ENCODE data around the gene CXCL11.

The CXCL11 gene

DNA sequence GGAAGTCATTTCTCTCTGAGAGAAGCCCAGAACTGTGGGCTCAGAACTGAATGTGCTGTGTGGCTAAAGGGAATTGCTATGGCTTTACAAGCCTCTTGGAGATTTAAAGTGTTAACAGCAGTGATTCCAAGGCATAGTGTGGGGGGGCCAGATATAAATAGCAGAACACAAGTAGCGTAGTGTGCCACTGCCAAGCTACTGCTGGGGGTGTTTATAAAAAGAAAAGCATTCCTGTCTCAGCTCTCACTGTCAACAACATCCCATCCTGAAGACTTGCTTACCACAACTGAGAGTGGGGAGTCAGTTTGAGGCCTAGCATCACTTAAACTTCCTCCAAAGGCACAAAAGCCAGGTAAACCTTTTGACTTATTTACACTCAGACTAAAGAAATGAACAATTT lies 38.6 kb upstream of the CXCL11 start, which contains the start of gene ART3:
Gene ART3 (plus strand): TSS at position 242 of the 400 bp plus-strand sequence. CDS start 1,181 bp downstream, outside the sequence.
- Histone ChIP-seq H3K27me3 (ENCODE audit: insufficient read depth, low read depth, severe bottlenecking) (no peaks in the 10 kb centered on the region), H3K36me3 (no peaks in the 10 kb centered on the region), H3K4me3 (ENCODE audit: low read depth, low read length) (no peak within 1 kb of the TSS), H3K27ac (no peak within 1 kb of the TSS), H3K9me3 (ENCODE audit: severe bottlenecking) (no peaks in the 10 kb centered on the region)
- TF ChIP-seq, protein P1, sequence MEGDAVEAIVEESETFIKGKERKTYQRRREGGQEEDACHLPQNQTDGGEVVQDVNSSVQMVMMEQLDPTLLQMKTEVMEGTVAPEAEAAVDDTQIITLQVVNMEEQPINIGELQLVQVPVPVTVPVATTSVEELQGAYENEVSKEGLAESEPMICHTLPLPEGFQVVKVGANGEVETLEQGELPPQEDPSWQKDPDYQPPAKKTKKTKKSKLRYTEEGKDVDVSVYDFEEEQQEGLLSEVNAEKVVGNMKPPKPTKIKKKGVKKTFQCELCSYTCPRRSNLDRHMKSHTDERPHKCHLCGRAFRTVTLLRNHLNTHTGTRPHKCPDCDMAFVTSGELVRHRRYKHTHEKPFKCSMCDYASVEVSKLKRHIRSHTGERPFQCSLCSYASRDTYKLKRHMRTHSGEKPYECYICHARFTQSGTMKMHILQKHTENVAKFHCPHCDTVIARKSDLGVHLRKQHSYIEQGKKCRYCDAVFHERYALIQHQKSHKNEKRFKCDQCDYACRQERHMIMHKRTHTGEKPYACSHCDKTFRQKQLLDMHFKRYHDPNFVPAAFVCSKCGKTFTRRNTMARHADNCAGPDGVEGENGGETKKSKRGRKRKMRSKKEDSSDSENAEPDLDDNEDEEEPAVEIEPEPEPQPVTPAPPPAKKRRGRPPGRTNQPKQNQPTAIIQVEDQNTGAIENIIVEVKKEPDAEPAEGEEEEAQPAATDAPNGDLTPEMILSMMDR (IDR thresholded peaks at IDR 0.05; ENCODE audit: low read depth, low read length) = no peak
- DNase-seq = no peak

DNA sequence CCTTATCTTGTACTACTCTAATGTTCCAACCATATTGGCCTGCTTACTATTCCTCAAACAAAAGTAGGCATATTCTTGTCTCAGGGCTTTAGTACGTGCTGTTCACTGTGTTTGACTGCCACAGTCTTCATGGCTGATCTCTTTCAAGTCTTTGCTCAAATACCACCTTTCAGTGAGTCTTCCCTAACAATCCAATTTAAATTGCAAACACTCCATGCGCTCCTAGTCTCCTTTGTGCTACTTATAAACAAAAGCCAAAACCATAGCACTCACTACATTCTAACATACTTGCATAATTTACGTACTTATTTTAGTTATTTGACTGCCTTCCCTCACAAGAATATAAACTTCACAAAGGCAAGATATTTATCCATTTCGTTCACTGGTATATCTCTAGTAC lies 36.9 kb upstream of the CXCL11 start:
- DNase-seq = no peak
- Histone ChIP-seq H3K36me3 (no peaks in the 10 kb centered on the region), H3K4me3 (ENCODE audit: low read depth, low read length) (no peak overlapping the region), H3K27me3 (ENCODE audit: insufficient read depth, low read depth, severe bottlenecking) (no peaks in the 10 kb centered on the region), H3K9me3 (ENCODE audit: severe bottlenecking) (no peaks in the 10 kb centered on the region), H3K27ac (no peak overlapping the region)
- TF ChIP-seq, protein P1 (IDR thresholded peaks at IDR 0.05; ENCODE audit: low read depth, low read length) = no peak

DNA sequence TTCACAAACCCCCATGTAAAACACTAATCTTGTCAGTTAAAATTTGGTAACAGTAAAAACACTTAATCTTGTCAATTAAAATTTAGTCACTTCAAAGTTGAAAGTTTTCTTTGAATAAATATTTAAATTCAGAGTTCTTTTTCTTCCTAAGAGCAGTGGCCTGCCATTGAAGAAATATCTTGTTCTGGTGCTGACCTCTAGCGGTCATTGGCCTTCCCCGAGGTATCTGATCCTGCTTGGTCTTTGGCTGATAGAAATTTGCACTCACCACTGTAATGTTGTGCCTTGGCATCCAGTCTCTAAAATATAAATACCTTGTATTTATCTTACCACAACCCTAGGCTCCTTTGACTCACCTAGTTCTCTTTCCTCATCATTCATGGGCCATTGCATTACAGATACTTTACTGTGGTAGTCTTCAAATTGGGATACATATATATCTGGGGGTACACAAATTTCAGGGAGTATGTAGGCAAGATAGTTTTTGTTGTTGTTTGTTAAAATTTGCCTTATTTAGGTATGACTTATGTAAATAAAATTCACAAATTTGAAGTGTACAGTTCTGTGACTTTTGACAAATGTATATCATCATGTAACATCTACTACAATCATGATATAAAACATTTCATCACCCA lies 31.9 kb upstream of the CXCL11 start:
- TF ChIP-seq, protein P1 (IDR thresholded peaks at IDR 0.05; ENCODE audit: low read depth, low read length) = peak; percentile 65
- Histone ChIP-seq H3K27ac (no peak overlapping the region), H3K9me3 (ENCODE audit: severe bottlenecking) (no peaks in the 10 kb centered on the region), H3K4me3 (ENCODE audit: low read depth, low read length) (no peak overlapping the region), H3K27me3 (ENCODE audit: insufficient read depth, low read depth, severe bottlenecking) (no peaks in the 10 kb centered on the region), H3K36me3 (no peaks in the 10 kb centered on the region)
- peak; percentile 71 for DNase-seq

DNA sequence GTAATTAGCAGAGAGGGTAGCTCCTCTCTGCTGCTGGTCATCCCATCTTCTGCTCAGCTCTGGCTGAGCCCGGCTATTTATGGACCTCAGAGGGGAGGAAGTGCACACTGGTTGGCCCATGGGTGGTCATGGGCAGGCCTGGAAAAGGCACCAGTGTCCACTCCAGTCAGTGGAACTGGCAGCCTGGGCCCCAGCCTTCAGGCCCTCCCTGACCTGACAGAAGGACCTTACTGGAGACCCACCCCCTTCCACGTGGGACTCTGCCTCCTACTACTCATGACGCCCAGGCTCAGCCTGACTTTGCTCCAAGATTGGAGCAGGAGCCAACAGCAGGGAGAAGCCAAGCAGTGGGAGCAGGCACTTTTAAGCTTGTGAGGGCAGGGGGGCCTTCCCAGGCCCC lies 30.7 kb upstream of the CXCL11 start:
- Histone ChIP-seq H3K4me3 (ENCODE audit: low read depth, low read length) (no peak overlapping the region), H3K9me3 (ENCODE audit: severe bottlenecking) (no peaks in the 10 kb centered on the region), H3K27ac (no peak overlapping the region), H3K27me3 (ENCODE audit: insufficient read depth, low read depth, severe bottlenecking) (no peaks in the 10 kb centered on the region), H3K36me3 (no peaks in the 10 kb centered on the region)
- no peak for DNase-seq
- TF ChIP-seq, protein P1 (IDR thresholded peaks at IDR 0.05; ENCODE audit: low read depth, low read length) = no peak

DNA sequence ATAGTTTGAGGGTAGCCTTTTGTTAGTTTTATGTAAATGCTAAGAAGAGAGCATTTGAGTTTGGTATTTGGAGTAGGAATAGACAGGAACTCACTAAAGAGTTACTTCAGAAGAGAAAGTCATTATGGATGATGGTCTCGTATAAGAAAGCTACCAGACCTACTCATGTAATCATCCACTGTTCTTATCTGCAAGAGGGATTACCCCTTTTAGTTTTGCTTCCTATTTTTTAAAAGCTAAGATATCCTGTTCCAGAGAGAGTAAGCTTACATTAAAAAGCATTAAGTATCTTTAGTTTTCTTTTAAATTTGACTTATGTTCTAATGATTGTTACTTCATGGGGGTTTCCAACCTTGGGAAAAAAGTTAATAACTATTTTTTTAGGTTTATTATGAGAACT lies 26.1 kb upstream of the CXCL11 start:
- H3K9me3 ChIP-seq (ENCODE audit: severe bottlenecking) = no peaks in the 10 kb centered on the region
- no peaks in the 10 kb centered on the region for H3K36me3 ChIP-seq
- no peak overlapping the region for H3K27ac ChIP-seq
- TF ChIP-seq, protein P1 (IDR thresholded peaks at IDR 0.05; ENCODE audit: low read depth, low read length) = no peak
- no peaks in the 10 kb centered on the region for H3K27me3 ChIP-seq (ENCODE audit: insufficient read depth, low read depth, severe bottlenecking)
- DNase-seq = no peak
- H3K4me3 ChIP-seq (ENCODE audit: low read depth, low read length) = no peak overlapping the region

DNA sequence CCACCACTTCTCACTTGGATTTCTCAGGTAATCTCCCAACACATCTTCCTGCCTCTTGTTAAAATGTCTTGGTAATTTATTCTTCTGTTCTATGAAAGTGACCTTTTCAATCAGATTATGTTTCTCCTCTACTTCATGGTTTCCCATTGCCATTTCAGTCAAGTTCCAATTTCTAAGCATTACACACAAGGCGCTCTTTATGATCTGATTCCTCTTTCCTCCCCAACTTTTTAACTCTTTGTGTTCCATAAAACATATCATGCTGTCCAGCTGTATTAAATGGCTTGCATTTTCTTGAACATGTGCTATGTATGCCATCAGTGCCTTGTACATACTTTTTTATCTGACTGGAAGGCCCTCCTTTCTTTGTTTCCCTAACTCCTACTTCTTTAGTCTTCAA lies 25.6 kb upstream of the CXCL11 start:
- Histone ChIP-seq H3K9me3 (ENCODE audit: severe bottlenecking) (no peaks in the 10 kb centered on the region), H3K27me3 (ENCODE audit: insufficient read depth, low read depth, severe bottlenecking) (no peaks in the 10 kb centered on the region), H3K27ac (no peak overlapping the region), H3K4me3 (ENCODE audit: low read depth, low read length) (no peak overlapping the region), H3K36me3 (no peaks in the 10 kb centered on the region)
- TF ChIP-seq, protein P1 (IDR thresholded peaks at IDR 0.05; ENCODE audit: low read depth, low read length) = no peak
- DNase-seq = no peak
